ENCODE measurements around the gene MRPL11.

GRCh38 chr11:66457826-66458225 is 19.2 kb upstream of the MRPL11 start:
- TF ChIP-seq CTCF (IDR thresholded peaks at IDR 0.05): no peak
- no peak for TF ChIP-seq POLR2A (IDR thresholded peaks at IDR 0.05)
- no peak for TF ChIP-seq EP300 (IDR thresholded peaks at IDR 0.05)
